Activated naive CD8-positive, alpha-beta T cell treated with anti-CD3 and anti-CD28 coated beads for 36 hours (primary cell): ENCODE measurements around the gene CBY1. TPM values are rescaled to one million over a fixed set of nuclear protein-coding genes. Genes with fewer than 3 reads are reported as not detected.
"Not testable (repeated sequence)": the region's sequence is repeated elsewhere in the genome, so short reads cannot be mapped to it uniquely, and the experiment has no call there.

Source experiments
- DNase-seq: peaks from one replicate; pipeline ENCODE4 v3.0.0; 2021
- H3K27ac Mint-ChIP-seq: one replicate; pipeline ENCODE4 v1.8.0; 2022; ENCODE audit warnings: mild to moderate bottlenecking, moderate library complexity, mixed read lengths
- H3K27me3 Mint-ChIP-seq: one replicate; pipeline ENCODE4 v1.8.0; 2022; ENCODE audit warnings: mild to moderate bottlenecking, mixed read lengths
- H3K36me3 Mint-ChIP-seq: one replicate; pipeline ENCODE4 v1.8.0; 2021; ENCODE audit warnings: mild to moderate bottlenecking, mixed read lengths
- H3K4me1 Mint-ChIP-seq: one replicate; pipeline ENCODE4 v1.8.0; 2021; ENCODE audit warnings: mixed read lengths
- H3K4me3 Mint-ChIP-seq: one replicate; pipeline ENCODE4 v1.8.0; 2022; ENCODE audit warnings: mild to moderate bottlenecking, moderate library complexity, mixed read lengths
- H3K9me3 Mint-ChIP-seq: one replicate; pipeline ENCODE4 v1.8.0; 2022; ENCODE audit warnings: mixed read lengths
- total RNA-seq, 2 experiments: library from RNA; stranded (reverse); gene quantifications; one replicate each; pipeline ENCODE4 v1.2.3, GENCODE V29; 2021

CBY1 gene
- total RNA-seq, 2 experiments from 2014 or later, result 11.5 to 11.9 TPM

DNA sequence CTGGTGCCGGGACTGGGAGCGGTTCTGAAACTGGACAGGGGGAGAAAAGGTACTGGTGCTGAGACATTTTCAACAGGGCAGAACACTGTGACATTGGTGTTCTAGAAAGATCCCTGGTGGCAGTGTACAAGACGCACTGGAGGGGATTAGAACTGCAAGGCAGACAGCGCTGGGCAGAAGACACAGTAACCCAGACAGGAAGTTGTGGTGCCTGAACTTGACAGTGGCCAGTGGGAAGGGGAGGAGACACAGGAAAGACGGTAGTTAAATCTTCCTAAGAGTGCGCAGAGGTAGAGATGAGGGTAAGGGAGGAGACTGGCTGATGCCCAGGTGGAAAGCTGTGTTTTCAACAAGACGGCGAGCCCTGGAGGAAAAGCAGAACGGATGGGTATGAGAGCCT is 24.7 kb upstream of the CBY1 start:
- no peak overlapping the region for H3K4me3 Mint-ChIP-seq
- H3K27ac Mint-ChIP-seq, result no peak overlapping the region
- H3K36me3 Mint-ChIP-seq, result no peaks in the 10 kb centered on the region
- H3K27me3 Mint-ChIP-seq, result no peaks in the 10 kb centered on the region
- H3K9me3 Mint-ChIP-seq, result no peaks in the 10 kb centered on the region
- H3K4me1 Mint-ChIP-seq, result peaks cover 8% of the 10 kb centered on the region
- no peak for DNase-seq

- Mint-ChIP-seq H3K9me3 (no peaks in the 10 kb centered on the region), H3K36me3 (no peaks in the 10 kb centered on the region), H3K4me3 (no peak overlapping the region), H3K27ac (no peak overlapping the region), H3K27me3 (no peaks in the 10 kb centered on the region), H3K4me1 (peaks cover 8% of the 10 kb centered on the region)
- DNase-seq, result no peak
Measured at GRCh38 chr22:38632528-38632927, 23.9 kb upstream of the CBY1 start.

GRCh38 chr22:38638216-38638615 is 18.2 kb upstream of the CBY1 start:
- H3K27me3 Mint-ChIP-seq, result no peaks in the 10 kb centered on the region
- no peak overlapping the region for H3K27ac Mint-ChIP-seq
- no peak overlapping the region for H3K4me3 Mint-ChIP-seq
- no peaks in the 10 kb centered on the region for H3K36me3 Mint-ChIP-seq
- no peaks in the 10 kb centered on the region for H3K9me3 Mint-ChIP-seq
- H3K4me1 Mint-ChIP-seq, result no peaks in the 10 kb centered on the region
- no peak for DNase-seq

DNA sequence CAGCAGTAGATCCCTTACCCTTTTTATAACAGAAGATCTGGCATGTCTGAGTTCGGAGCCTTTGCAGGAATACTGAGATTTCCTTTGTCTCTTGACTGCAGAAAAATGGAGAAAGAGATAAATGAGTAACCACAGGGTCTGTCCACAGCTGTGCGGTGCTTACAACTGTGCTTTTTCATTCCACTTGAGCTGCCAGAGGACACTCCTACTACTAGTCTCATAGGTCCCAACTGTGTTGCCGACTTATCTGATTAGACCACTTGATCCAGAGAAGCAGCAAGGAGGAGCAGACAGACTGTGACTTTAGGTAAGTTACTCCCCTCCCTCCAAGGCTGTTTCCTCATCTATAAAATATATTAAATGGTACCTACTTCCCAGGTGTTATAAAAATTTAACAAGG is 17.7 kb upstream of the CBY1 start:
- DNase-seq, result no peak
- H3K27me3 Mint-ChIP-seq, result no peaks in the 10 kb centered on the region
- H3K9me3 Mint-ChIP-seq, result no peaks in the 10 kb centered on the region
- H3K36me3 Mint-ChIP-seq, result no peaks in the 10 kb centered on the region
- no peaks in the 10 kb centered on the region for H3K4me1 Mint-ChIP-seq
- H3K4me3 Mint-ChIP-seq, result no peak overlapping the region
- H3K27ac Mint-ChIP-seq, result no peak overlapping the region

GRCh38 chr22:38641476-38642040 is 14.9 kb upstream of the CBY1 start:
- no peak overlapping the region for H3K27ac Mint-ChIP-seq
- H3K27me3 Mint-ChIP-seq, result no peaks in the 10 kb centered on the region
- H3K36me3 Mint-ChIP-seq, result no peaks in the 10 kb centered on the region
- DNase-seq, result no peak
- H3K9me3 Mint-ChIP-seq, result no peaks in the 10 kb centered on the region
- H3K4me1 Mint-ChIP-seq, result no peaks in the 10 kb centered on the region
- no peak overlapping the region for H3K4me3 Mint-ChIP-seq

DNA sequence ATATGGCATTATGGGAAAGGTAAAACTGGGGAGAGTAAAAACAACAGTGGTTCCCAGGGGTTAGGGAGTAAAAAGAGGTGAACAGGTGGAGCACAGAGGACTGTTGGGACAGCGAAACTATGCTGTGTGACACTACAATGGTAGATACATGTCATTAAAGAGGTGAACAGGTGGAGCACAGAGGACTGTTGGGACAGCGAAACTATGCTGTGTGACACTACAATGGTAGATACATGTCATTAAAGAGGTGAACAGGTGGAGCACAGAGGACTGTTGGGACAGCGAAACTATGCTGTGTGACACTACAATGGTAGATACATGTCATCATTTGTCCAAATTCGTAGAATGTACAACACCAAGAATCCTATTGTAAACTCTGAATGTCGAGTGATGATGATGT is 12.2 kb upstream of the CBY1 start:
- not testable (repeated sequence) for H3K36me3 Mint-ChIP-seq, H3K4me1 Mint-ChIP-seq, H3K27me3 Mint-ChIP-seq, H3K4me3 Mint-ChIP-seq, DNase-seq, H3K27ac Mint-ChIP-seq, H3K9me3 Mint-ChIP-seq

- Mint-ChIP-seq H3K9me3 (no peaks in the 10 kb centered on the region), H3K4me3 (no peak overlapping the region), H3K27ac (no peak overlapping the region), H3K36me3 (no peaks in the 10 kb centered on the region), H3K27me3 (no peaks in the 10 kb centered on the region), H3K4me1 (no peaks in the 10 kb centered on the region)
- no peak for DNase-seq
Measured at GRCh38 chr22:38645430-38645829, 11.0 kb upstream of the CBY1 start.

GRCh38 chr22:38649841-38650522 is 6.5 kb upstream of the CBY1 start:
- H3K27ac Mint-ChIP-seq, result no peak overlapping the region
- no peak for DNase-seq
- H3K4me3 Mint-ChIP-seq, result no peak overlapping the region
- H3K4me1 Mint-ChIP-seq, result peaks cover 3% of the 10 kb centered on the region
- no peaks in the 10 kb centered on the region for H3K36me3 Mint-ChIP-seq
- H3K9me3 Mint-ChIP-seq, result no peaks in the 10 kb centered on the region
- H3K27me3 Mint-ChIP-seq, result no peaks in the 10 kb centered on the region

DNA sequence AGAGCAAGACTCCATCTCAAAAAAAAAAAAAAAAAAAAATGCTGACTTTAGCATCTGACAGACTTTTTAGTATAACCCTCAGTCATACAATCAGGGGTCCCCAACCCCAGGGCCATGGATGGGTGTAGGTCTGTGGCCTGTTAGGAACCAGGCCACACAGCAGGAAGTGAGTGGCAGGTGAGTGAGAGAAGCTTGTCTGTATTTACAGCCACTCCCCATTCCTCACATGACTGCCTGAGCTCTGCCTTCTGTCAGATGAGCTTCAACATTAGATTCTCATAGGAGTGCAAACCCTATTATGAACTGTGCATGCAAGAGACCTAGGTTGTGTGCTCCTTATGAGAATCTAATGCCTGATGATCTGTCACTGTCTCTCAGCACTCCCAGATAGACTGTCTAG is 3.6 kb upstream of the CBY1 start:
- H3K36me3 Mint-ChIP-seq, result no peaks in the 10 kb centered on the region
- H3K4me1 Mint-ChIP-seq, result peaks cover 11% of the 10 kb centered on the region
- no peak overlapping the region for H3K27ac Mint-ChIP-seq
- H3K9me3 Mint-ChIP-seq, result no peaks in the 10 kb centered on the region
- H3K27me3 Mint-ChIP-seq, result no peaks in the 10 kb centered on the region
- no peak for DNase-seq
- H3K4me3 Mint-ChIP-seq, result no peak overlapping the region

GRCh38 chr22:38653741-38654140 is 2.7 kb upstream of the CBY1 start:
- H3K27me3 Mint-ChIP-seq, result no peaks in the 10 kb centered on the region
- H3K4me3 Mint-ChIP-seq, result no peak overlapping the region
- H3K4me1 Mint-ChIP-seq, result peaks cover 15% of the 10 kb centered on the region
- H3K27ac Mint-ChIP-seq, result no peak overlapping the region
- no peaks in the 10 kb centered on the region for H3K9me3 Mint-ChIP-seq
- H3K36me3 Mint-ChIP-seq, result peaks cover 2% of the 10 kb centered on the region
- DNase-seq, result no peak

DNA sequence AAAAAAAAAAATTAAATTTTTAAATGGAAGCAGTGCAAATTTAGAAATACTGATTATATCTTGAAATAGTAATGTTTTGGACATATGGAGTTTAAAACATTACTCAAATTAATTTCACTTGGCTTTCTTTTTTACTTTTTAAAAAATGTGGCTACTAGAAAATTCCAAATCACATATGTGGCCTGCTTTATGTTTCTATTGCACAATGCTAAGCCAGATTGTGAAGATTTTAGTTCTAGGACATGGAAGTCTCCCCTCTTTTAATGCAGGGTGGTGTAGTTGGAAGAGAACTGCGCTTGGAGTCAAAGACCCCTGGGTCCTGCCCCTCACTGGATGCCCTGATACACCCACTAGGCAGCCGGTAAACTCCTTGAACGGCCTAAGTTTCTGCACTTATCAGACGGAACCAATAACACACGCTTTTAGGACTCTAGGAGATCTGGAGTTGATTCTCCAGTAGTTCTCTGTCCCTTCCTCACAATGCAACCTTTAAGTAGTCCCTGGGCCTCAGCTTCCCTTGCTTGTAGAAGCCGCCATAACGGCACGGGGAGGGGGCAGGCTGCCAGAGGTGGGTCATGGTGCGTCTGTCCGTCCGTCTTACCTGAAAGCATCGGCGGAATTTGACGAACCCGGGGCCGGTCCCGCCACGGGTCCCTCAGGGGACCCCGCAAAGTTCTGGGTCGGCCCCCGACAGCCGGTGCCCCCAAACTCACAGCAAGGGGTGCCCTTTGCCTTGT is 751 bp upstream of the CBY1 start:
- Mint-ChIP-seq H3K9me3 (no peaks in the 10 kb centered on the region), H3K36me3 (peaks cover 2% of the 10 kb centered on the region), H3K4me3 (peak overlapping the region; percentile 92), H3K4me1 (peaks cover 15% of the 10 kb centered on the region), H3K27ac (peak overlapping the region; percentile 98), H3K27me3 (no peaks in the 10 kb centered on the region)
- DNase-seq, result no peak

- peak overlapping the region; percentile 92 for H3K4me3 Mint-ChIP-seq
- peak; percentile 52 for DNase-seq
- peaks cover 15% of the 10 kb centered on the region for H3K4me1 Mint-ChIP-seq
- peak overlapping the region; percentile 98 for H3K27ac Mint-ChIP-seq
- no peaks in the 10 kb centered on the region for H3K27me3 Mint-ChIP-seq
- H3K36me3 Mint-ChIP-seq, result peaks cover 2% of the 10 kb centered on the region
- H3K9me3 Mint-ChIP-seq, result no peaks in the 10 kb centered on the region
Measured at GRCh38 chr22:38657045-38657909, 839 bp downstream of the CBY1 start.

DNA sequence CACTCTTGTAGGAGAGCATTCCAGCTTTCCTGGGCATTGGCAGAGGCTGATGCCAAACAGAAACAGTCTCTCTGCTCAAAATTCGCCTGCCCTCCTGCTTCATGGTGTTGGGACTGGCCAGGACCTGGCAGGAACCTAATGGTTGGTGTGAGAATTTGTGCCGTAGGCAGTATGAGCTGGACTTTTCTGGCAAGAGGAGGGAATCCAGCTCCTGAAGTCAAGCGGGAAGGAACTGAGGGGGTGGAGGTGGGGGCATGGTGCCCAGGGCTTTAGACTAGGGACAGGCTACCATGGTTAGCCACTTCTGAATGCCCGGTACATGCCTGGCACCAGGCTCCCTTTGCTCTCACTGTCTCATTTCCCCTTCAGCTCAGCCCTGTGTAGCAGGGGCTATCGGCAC is 18.4 kb downstream of the CBY1 start:
- H3K27ac Mint-ChIP-seq, result no peak overlapping the region
- no peaks in the 10 kb centered on the region for H3K9me3 Mint-ChIP-seq
- no peak for DNase-seq
- H3K4me3 Mint-ChIP-seq, result no peak overlapping the region
- H3K27me3 Mint-ChIP-seq, result no peaks in the 10 kb centered on the region
- no peaks in the 10 kb centered on the region for H3K4me1 Mint-ChIP-seq
- H3K36me3 Mint-ChIP-seq, result peaks cover 14% of the 10 kb centered on the region

DNA sequence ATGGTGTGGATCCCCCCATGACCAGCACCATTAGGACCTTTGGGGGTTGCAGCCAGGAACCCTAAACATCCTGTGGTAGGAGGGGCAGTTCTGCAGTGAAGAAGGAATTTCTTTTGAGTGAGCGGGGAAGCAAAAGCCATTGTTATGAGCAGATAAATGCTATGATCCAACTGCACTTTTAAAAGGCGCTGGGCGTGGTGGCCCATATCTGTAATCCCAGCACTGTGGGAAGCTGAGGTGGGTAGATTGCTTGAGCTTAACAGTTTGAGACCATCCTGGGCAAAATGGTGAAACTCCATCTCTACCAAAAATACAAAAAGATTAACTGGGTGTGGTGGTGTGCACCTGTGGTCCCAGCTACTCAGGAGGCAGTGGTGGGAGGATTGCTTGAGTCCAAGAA is 19.4 kb downstream of the CBY1 start:
- no peak for DNase-seq
- Mint-ChIP-seq H3K9me3 (no peaks in the 10 kb centered on the region), H3K4me1 (peaks cover 3% of the 10 kb centered on the region), H3K36me3 (peaks cover 13% of the 10 kb centered on the region), H3K4me3 (no peak overlapping the region), H3K27me3 (no peaks in the 10 kb centered on the region), H3K27ac (no peak overlapping the region)
